GM21367 (cell line): ENCODE measurements around the gene PLEKHH2.
"Not testable (repeated sequence)": the region's sequence is repeated elsewhere in the genome, so short reads cannot be mapped to it uniquely, and the experiment has no call there.

Source experiments
- ATAC-seq: cut with Tn5 transposase; IDR thresholded peaks from one replicate; pipeline ENCODE4 v1.9.1; 2021; ENCODE audit not compliant: unreplicated experiment

PLEKHH2 gene

DNA sequence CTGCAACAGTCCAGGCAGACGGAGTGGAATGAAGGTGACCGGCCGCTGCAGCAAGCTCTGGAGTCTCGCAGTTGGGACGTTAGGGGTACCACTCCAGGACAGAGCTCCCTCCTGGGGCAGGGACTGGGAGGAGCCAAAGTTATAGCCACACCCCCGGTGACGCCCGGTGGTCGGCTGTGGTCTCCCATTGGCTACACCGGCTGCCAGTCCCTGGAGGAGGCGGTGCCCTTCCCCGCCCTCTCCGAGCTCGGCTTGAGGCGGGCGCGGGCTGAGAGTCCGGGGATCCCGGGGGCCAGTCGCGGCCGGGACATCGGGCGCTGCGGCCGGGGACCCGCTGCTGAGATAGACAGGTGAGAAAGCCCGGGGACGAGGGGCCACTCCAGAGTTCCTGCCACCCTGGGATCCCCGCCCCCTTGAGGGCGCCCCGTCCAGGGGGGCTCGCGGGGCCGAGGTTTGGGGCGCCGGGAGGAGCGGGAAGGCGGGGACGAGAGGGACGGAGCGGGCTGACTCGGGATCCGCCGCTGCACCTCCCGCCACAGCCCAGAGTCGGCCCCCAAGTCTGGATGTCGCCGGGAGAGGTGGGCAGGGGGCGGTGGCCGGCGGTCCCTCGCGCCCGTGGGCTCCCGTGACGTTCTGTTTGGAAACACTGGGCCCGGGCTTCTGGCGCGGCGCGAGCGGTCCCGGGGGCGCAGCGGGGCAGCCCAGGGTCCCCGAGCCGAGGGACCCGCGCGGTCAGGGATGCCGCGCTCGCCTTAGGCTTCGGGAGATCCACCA, at the start of gene PLEKHH2:
TSS of gene PLEKHH2 (plus strand) at position 231 of the 774 bp plus-strand sequence. CDS start 7,414 bp downstream, outside the sequence.
- ATAC-seq, result peak; percentile 100

DNA sequence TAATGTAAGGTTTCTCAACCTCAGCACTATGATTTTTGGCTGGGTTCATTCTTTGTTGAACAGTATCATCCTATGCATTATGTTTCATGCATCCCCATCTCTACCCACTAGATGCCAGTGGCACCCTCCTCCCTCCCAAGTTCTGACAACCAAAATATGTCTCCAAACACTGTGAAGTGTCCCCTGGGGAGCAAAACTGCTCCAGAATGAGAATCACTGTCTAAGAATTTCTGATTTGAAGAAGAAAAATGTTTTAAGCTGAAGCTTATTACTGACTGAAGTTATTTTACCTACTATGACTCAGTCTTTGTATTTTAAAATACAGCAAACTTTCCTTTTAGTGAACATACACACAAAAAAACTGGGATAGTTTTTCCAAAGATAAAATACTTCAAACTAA, 44.6 kb upstream of the PLEKHH2 start:
- ATAC-seq, result no peak

DNA sequence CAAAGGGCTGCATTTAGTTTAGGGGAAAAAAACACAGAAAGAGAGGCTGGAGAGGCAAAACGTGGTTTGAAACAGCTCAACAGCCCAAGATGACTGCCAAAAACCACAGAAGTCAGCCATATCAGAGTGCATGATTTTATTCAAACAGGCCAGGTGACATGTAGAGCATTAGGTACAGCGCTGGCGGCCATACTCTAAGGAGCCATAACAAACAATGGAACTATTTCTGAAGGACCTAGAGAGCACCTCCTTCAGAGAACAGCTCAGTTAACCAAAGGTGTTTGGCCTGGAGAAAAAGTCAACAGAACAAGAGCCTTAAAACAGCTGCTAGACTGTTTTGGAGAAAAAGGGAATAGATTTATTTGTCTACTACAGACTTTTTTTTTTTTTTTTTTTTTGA, 43.8 kb upstream of the PLEKHH2 start:
- ATAC-seq, result no peak

DNA sequence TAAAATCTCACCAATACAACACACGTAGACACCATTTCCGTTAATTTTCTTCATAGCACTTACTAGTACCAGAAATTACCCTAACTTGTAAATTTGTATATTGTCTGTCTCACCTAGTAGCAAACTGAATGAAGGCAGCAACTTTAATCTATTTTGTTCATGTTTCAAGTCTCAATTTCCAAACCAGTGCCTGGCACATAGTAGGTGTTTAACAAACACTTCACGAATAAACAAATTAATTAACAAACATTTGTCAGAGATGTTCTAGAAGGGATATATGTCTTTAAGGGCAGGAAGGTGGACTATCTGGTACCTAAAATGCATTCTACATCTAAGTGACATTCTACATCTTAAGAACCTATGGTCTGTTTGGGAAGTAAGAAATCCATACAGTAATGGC, 42.2 kb upstream of the PLEKHH2 start:
- no peak for ATAC-seq

DNA sequence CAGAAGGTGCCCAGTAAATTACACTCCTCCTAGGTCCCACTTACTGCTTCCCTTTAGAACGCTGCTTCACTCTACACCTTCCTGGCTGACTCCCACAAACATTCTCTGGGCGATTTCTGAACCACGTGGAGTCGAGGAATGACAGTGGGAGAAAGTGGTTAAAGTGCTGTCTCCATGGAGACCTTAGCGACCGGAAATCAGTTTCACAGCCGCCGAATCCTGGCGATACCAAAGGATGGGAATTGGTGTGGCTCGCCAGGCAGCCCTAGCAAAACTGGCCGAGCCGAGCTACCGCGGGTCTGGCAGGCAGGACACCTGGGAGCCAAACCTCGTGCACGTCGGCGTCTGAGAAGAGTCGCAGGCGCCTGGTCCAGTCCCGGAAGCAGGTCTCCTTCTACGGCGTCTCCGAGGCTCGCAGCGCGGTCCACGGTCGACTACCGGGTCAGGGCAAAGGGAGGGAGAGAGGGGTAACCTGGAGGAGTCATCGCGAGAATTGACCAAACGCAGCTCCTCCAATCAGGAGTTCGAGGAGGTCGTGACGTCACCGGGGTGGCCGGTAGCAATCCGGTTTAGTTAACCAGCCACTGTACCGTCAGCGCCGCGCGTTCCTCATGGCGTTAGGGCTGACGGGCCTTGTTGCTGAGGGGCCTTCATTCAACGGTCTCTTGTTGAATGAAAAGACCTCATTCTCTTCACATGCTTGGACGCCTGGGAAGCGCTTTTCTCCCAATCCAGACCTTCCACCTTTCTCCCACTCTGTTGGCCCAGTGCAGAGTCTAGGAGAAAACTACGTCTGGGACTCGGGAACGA, 41.3 kb upstream of the PLEKHH2 start, which contains the start of gene THADA:
TSS of gene THADA (minus strand) at position 436 of the 810 bp plus-strand sequence. CDS start 3,646 bp downstream, outside the sequence.
- ATAC-seq, result peak; percentile 95

DNA sequence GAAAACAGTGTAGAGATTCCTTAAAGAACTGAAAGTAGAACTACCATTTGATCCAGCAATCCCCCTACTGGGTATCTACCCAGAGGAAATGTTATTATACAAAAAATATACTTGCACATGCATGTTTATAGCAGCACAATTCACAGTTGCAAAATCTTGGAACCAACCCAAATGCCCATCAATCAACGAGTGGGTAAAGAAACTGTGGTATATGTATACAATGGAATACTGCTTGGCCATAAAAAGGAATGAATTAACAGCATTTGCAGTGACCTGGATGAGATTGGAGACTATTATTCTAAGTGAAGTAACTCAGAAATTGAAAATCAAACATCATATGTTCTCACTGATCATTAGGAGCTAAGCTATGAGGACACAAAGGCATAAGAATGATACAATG, 36.5 kb upstream of the PLEKHH2 start:
- not testable (repeated sequence) for ATAC-seq

DNA sequence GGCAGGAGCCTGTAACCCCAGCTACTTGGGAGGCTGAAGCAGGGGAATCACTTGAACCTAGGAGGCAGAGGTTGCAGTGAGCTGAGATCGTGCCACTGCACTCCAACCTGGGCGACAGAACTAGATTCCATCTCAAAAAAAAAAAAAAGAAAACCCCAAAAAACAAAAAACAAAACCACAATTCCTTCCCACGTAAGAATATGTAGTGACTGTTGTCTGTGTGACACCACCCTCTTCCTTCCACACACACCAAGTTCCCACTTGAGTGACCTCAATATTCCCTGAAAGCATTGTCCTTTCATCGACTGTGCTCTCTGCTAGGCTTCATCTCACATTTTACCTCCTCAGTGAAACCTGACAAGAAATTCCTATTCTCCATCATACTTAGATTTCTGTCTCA, 32.4 kb upstream of the PLEKHH2 start:
- ATAC-seq, result no peak

DNA sequence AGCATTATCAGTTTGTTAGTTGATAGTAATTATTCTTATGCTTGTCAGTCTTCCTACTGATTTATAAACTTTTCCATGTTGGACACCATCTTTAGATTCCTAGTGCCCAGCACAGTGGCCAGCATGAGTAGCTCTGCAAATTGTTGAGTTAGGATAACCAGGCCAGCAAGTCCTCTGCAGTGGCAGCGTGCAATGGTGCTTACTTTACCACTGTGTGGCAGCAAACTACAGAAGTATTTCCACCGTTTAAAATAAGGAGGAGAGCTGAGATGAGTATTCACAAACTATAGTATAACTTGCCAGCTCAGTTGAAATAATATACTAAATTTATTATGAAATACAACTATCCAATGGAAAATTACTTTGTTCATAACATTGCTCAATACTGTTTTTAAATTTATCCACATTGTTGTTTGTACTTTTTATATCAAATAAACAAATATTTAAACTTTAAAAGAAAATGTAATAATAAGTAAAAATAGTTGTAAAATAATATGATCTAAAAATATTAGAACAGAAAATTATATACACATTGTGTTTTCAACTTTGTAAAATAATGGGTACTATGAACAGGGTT, 31.9 kb upstream of the PLEKHH2 start:
- ATAC-seq, result no peak

DNA sequence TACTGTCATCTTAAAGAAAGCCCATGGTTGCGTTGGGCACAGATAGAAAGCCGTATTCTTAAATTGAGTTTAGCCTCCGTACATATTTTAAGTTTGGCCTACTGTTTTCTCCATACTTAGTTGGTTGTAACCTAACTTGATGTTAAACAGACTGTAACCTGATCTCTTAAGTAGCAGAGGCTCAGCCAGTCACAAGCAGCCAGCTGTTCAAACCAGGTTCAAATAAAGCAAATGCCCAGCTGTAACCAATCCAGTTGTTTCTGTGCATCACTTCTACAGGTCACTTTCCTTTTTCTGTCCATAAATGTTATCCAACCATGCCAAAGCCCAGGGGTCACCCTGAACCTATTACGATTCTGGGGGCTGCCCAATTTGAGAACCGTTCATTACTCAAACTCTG, 31.2 kb upstream of the PLEKHH2 start:
- ATAC-seq, result no peak

DNA sequence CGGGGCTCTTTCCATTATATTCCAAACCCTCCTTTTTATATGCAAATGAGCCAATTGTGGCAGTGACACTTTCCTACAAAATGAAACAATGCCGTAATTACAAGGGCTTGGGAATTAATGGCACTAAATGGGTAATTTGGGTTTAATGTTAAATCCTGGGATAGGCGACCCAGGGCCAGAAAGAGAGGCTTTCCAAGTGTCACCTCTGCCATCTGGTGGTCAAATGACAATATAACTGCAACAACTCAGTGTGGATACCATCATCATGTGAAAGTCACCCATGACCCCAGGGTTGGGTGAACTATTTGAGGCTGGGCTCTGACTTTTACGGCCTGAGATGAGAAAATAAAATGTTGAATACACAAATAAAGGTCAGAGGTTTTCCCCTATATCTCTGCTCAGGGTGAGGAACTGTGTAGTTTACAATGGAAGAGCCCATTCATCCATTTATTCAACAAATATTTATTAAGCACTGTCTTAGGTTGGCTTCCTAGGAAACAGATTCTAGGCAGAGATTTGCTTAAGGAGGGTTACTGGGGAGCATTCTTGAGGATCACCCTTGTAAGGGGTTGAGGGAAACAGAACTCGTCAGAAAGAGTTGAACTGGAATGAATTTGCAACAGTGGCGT, 27.7 kb upstream of the PLEKHH2 start:
- peak; percentile 58 for ATAC-seq

DNA sequence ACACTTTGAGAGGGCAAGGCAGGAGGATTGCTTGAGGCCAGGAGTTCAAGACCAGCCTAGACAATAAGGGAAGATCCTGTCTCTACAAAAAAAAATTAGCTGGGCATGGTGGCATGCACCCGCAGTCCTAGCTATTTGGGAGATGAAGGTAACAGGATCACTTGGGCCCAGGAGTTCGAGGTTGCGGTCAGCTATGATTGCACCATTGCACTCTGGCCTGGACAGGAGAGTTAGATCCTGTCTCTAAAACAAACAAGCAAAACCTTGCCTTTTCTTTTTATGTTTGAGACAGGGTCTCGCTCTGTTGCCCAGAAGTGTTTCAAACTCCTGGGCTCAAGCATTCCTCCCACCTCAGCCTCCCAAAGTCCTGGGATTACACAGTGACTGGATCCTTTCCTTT, 26.7 kb upstream of the PLEKHH2 start:
- ATAC-seq, result no peak

DNA sequence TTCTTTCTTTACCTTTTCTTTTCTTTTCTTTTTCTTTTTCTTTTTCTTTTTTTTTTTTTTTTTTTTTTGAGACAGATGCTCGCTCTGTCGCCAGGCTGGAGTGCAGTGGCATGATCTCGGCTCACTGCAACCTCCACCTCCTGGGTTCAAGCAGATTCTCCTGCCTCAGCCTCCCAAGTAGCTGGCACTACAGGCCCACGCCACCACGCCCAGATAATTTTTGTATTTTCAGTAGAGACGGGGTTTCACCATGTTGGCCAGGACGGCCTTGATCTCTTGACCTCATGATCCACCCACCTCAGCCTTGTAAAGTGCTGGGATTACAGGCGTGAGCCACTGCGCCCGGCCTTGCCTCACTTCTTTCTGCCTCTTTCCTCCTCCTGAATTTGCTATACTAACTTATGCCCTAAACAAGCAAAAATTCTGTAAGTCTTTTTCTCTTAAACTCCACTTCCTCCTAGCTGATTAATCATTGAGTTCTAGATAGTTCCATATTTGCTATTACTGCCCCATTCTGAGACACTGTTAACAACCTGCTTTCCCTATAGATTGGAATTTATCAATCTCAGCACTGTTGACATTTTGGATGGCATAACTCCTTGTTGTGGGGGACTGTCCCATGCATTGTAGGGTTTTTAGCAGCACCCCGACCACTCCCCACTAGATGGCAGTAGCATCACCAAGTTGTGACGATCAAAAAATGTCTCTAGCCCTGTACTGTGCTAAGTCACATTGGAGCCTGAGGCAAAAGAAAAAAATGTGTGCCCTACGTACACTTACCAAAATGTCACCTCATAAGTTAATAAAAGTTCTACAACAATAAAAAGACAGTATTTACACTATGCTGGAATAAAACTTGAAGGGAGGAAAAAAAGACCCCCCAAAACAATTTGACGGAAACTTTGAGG, 24.8 kb upstream of the PLEKHH2 start:
- no peak for ATAC-seq

DNA sequence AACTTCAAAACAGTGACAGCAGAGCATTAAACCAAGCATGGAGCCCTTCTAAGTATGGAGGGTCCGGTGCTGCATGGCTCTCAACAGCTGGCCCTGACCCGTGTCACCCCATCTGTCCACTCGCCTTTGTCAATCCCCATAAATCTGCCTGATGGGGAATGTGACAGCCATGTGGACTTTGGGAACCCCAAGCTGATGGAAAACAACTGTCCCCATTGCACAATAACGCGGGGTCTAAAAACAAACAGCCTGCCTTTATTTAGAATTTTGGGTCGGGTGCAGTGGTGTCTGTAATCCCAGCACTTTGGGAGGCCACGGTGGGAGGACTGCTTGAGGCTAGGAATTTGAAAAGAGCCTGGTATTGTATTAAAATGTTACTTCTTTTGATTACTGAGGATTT, 24.1 kb upstream of the PLEKHH2 start:
- no peak for ATAC-seq

DNA sequence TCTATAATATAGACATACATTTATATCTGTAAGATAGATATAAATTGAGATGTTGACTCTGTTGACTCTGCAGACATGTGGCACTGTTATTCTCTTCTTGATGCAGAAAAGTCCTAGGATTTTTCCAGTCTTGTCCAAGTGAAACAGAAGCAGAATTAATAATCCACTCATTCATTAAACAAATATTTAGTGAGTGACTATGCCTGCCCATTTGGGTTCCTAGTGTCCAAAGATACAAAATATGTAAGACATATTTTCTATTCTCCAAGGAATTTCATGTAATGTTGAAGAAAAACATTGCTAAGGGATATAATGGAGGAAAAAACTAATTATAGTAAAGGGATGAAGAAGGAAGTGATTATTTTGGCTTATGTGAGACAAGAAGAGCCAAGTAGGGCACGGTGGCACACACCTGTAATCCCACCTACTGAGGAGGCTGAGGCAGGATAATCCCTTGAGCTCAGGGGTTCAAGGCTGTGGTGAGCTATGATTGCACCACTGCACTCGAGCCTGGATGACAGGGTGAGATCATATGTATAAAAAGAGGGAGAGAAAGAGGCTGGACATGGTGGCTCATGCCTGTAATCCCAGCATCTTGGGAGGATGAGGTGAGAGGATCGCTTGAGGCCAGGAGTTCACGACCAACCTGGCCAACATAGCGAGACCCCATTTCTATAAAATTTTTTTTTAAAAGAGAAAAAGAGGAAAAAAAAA, 19.9 kb upstream of the PLEKHH2 start:
- ATAC-seq, result no peak

DNA sequence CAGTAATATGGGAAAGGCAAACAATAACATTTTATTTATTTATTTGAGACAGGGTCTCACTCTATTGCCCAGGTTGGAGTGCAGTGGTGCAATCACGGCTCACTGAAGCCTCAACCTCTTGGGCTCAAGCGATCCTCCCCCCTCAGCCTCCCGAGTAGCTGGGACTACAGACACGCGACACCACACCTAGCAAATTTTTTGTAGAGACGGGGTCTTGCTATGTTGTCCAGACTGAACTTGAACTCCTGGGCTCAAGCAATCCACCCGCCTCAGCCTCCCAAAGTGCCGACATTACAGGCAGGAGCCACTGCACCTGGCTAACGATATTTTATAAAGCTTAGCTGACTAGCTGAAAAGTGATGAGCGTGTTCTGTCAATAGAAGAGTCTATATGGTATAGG, 17.5 kb upstream of the PLEKHH2 start:
- ATAC-seq, result no peak

DNA sequence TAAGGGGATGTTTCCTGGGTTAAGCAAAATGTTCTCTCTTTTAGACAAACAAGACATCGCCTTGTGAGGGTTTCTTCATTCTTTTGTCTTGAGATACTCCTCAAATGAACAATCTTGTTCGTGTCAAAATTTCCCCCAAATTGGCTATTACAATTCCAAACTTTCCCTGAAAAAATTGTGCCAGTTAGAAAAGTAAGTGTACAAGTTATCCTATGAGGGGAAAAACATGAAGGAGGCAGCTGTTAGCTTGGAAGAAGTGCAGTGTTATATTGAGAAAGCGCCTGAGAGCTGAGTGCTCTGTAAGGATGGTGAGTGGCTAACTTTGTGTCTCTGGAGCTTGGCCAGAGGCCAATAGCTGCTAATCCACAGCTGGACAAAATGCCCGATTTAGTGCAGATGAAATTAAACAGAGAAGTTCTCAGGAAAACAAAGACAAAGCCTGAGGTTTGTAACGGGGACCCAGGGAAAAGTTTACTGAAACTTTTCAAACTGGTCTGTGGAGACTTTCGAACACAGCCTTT, 14.1 kb upstream of the PLEKHH2 start:
- ATAC-seq, result no peak

DNA sequence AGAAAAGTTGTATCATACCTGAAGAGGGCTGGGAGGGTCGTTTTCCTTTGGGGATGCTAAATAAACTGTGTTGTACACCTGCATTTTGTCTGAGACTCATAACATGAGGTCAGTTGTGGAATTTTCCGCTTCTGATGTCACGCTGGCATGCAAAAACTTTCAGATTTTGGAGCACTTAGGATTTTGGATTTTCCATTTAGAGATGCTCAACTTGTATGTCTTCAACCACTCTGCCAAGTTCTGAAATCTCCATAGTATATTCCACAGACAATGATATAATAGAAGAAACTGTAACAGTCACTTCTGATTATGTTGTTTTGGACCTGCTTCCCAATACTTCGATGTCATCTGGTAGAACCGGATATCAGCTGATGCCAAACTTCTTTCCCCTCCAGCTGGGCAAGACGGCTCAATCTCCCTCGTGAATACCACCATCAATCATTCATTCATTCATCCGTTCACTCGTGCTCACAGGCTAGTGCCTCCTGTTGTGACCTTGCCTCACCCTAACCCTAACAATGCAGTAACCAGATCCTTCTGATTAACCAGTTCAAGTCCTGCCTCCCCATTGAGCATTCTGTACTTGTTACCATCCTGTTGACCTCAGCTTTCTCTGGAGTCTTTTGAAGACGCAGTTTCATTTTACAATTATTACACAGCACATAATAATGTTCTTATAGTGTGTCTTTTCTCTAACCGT, 5.3 kb upstream of the PLEKHH2 start:
- no peak for ATAC-seq

DNA sequence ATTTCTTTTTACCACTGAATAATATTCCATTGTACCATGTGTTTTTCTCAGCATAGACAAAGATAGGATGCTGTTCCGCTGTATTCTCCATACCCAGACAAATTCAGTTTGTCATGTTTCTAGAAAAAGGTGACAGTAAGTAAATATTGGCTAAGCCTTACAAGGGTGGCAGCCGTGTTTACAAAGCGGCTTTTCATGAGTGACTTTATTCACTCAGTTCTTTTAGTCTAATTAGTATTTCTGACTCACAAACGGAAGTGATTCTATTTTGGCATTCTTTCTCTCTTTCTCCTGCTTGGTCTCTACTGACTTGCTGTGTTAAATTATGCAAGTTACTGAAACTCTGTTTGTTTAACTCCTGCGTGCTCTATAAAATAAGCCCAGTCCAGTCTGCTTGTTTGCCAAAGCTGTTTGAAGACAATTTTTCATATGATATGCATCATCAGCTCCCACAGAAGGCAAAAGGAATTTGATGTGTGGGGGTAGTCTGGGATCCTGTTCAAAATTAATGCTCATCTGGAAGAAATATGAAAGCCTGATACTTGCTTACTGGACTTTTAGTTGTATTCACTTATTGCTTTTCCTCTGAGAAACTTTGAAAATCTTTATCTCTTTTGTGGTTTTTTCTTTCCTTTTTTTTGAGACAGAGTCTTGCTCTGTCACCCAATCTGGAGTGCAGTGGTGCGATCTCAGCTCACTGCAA, 2.3 kb upstream of the PLEKHH2 start:
- ATAC-seq, result no peak
